KMS-11 (cell line): ENCODE results near the gene PKD2L1.

ENCODE experiments used
- H2AFZ ChIP-seq: fragments of 200-600 bp; sonication (generic); 2 replicates; pipeline ENCODE4 v1.6.1; 2016; ENCODE audit warnings: antibody characterized with exemption, mixed run types, low read depth
- H3K27ac ChIP-seq: fragments of 200-600 bp; sonication (generic); 2 replicates; pipeline ENCODE4 v1.6.1; 2016; ENCODE audit warnings: mild to moderate bottlenecking, mixed run types
- H3K27me3 ChIP-seq: fragments of 200-600 bp; sonication (generic); 2 replicates; pipeline ENCODE4 v1.6.1; 2017; ENCODE audit warnings: mild to moderate bottlenecking, low read depth, mixed run types, moderate library complexity; ENCODE audit not compliant: insufficient read depth
- H3K36me3 ChIP-seq: fragments of 200-600 bp; sonication (generic); 2 replicates; pipeline ENCODE4 v1.6.1; 2017; ENCODE audit warnings: mild to moderate bottlenecking, mixed run types; ENCODE audit not compliant: insufficient read depth
- H3K4me1 ChIP-seq: fragments of 200-600 bp; sonication (generic); 2 replicates; pipeline ENCODE4 v1.6.1; 2016; ENCODE audit warnings: mild to moderate bottlenecking, low read depth, mixed run types; ENCODE audit not compliant: poor library complexity, severe bottlenecking
- H3K4me2 ChIP-seq: fragments of 200-600 bp; sonication (generic); 2 replicates; pipeline ENCODE4 v1.7.0; 2016; ENCODE audit warnings: mild to moderate bottlenecking, mixed run types
- H3K4me3 ChIP-seq: fragments of 200-600 bp; sonication (generic); IDR thresholded peaks from 2 replicates; pipeline ENCODE4 v1.6.1; 2017; ENCODE audit warnings: low read depth, low read length, mixed read lengths; ENCODE audit not compliant: insufficient read depth
- H3K79me2 ChIP-seq: fragments of 200-600 bp; sonication (generic); 2 replicates; pipeline ENCODE4 v1.6.1; 2016; ENCODE audit warnings: low read depth, mixed run types; ENCODE audit not compliant: insufficient read depth
- H3K9ac ChIP-seq: fragments of 200-600 bp; sonication (generic); 2 replicates; pipeline ENCODE4 v1.6.1; 2016; ENCODE audit warnings: mild to moderate bottlenecking, mixed run types
- H4K20me1 ChIP-seq: fragments of 200-600 bp; sonication (generic); 2 replicates; pipeline ENCODE4 v1.6.1; 2016; ENCODE audit warnings: mild to moderate bottlenecking, mixed run types; ENCODE audit not compliant: insufficient read depth
- CTCF ChIP-seq: fragments of 200-600 bp; sonication (generic); conservative IDR thresholded peaks from 2 replicates; pipeline ENCODE4 v1.6.1; 2017; ENCODE audit warnings: low read depth, mild to moderate bottlenecking, antibody characterized with exemption, low read length, moderate library complexity, mixed read lengths

PKD2L1 gene

GRCh38 chr10:100347568-100348195 is 17.7 kb upstream of the PKD2L1 start:
- Histone ChIP-seq H3K4me1 (peaks cover 45% of the 10 kb centered on the region), H3K36me3 (peaks cover 16% of the 10 kb centered on the region; the same call in 1 of the 2 replicates), H3K9ac (peak overlapping the region; percentile 71), H3K4me2 (peak overlapping the region; percentile 88), H2AFZ (peak overlapping the region; percentile 66; the same call in 1 of the 2 replicates), H3K4me3 (no peak overlapping the region), H3K27ac (peak overlapping the region; percentile 42), H3K79me2 (peaks cover 47% of the 10 kb centered on the region), H4K20me1 (peaks cover 11% of the 10 kb centered on the region; the same call in 1 of the 2 replicates), H3K27me3 (no peaks in the 10 kb centered on the region)
- TF ChIP-seq CTCF, result no peak

DNA sequence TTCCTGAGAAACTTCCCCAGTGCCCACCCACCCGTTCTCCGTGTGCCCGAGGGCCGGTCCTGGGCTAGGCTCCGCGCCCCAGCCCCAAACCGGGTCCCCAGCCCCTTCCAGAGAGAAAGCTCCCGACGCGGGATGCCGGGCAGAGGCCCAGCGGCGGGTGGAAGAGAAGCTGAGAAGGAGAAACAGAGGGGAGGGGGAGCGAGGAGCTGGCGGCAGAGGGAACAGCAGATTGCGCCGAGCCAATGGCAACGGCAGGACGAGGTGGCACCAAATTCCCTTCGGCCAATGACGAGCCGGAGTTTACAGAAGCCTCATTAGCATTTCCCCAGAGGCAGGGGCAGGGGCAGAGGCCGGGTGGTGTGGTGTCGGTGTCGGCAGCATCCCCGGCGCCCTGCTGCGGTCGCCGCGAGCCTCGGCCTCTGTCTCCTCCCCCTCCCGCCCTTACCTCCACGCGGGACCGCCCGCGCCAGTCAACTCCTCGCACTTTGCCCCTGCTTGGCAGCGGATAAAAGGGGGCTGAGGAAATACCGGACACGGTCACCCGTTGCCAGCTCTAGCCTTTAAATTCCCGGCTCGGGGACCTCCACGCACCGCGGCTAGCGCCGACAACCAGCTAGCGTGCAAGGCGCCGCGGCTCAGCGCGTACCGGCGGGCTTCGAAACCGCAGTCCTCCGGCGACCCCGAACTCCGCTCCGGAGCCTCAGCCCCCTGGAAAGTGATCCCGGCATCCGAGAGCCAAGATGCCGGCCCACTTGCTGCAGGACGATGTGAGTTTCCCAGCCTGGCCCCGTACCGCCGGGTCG is 16.9 kb upstream of the PKD2L1 start, which contains the start of gene SCD:
Gene SCD (plus strand): TSS at position 469 of the 803 bp plus-strand sequence. CDS start 272 bp downstream, at position 741.
- peaks cover 44% of the 10 kb centered on the region for H3K4me1 ChIP-seq
- peak within 1 kb of the TSS; percentile 91 for H3K4me2 ChIP-seq
- peak within 1 kb of the TSS; percentile 71 for H3K9ac ChIP-seq
- no peaks in the 10 kb centered on the region for H3K27me3 ChIP-seq
- peaks cover 41% of the 10 kb centered on the region for H3K79me2 ChIP-seq
- 0 out of 2 replicates have a peak, but pooled peaks cover 10% of the 10 kb centered on the region for H3K36me3 ChIP-seq
- H3K27ac ChIP-seq, result peak within 1 kb of the TSS; percentile 53
- no peak for TF ChIP-seq CTCF
- no peak within 1 kb of the TSS for H3K4me3 ChIP-seq
- H2AFZ ChIP-seq, result peak within 1 kb of the TSS; percentile 66
- peaks cover 11% of the 10 kb centered on the region; the same call in 1 of the 2 replicates for H4K20me1 ChIP-seq

DNA sequence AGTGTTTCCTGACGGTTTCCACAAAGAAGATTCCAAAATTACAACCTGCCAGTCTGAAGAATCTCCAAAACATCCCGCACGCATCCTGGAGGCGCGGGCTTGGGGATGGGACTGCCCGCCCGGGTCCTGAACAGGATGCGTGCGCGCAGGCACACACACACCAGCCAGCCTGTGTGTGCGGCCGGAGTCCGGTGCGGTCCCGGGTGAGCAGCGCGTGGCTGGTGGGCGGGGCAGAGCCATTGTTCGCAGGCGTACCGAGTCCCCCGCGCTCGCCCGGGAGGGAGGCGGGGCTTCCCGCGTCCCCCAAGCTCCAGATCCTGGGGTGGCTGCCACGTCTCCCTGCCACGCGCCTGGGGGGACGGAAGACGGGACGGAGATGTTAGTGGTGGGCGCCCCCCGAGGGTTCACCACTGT is 16.3 kb upstream of the PKD2L1 start:
- H3K4me1 ChIP-seq, result peaks cover 42% of the 10 kb centered on the region
- peak overlapping the region; percentile 91 for H3K4me2 ChIP-seq
- peak overlapping the region; percentile 66 for H2AFZ ChIP-seq
- no peaks in the 10 kb centered on the region for H3K27me3 ChIP-seq
- peak overlapping the region; percentile 53 for H3K27ac ChIP-seq
- H3K79me2 ChIP-seq, result peaks cover 41% of the 10 kb centered on the region
- H3K36me3 ChIP-seq, result 0 out of 2 replicates have a peak, but pooled peaks cover 10% of the 10 kb centered on the region
- H3K9ac ChIP-seq, result peak overlapping the region; percentile 71
- TF ChIP-seq CTCF, result no peak
- H3K4me3 ChIP-seq, result no peak overlapping the region
- H4K20me1 ChIP-seq, result peaks cover 11% of the 10 kb centered on the region; the same call in 1 of the 2 replicates

DNA sequence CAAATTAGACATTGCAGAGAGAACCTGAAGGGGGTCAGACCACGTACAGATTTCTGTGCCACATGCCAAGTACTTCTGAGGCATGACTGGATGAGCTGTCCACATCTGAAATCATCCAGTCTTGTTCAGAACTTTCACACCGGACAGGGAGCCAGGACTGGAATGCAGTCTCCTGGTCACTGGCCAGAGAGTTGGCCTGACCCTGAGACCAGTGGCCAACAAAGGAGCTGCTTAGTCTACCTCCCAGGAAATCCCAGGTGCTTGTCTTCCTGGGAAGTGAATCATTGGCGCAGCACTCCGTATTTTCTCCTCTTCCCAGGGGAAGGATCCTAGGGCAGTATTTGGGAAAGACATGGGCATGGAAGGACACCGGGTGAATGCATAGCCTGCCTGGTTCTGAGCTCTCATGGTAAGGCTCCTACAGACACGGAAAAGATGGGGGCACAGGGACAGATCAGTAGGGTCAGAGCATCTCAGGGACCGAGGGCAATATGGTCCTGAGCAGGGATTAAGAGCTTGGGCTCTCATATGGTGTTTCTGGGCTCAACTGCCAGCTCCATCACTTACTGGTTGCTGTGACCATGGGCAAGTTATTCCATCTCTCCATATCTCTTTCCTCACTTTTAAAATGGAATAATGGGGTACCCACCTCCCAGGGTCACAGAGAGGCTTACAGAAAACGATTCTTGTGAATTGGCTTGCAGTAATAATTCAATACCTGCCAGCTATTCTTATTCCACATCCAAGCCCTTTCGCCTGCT is 15.7 kb upstream of the PKD2L1 start:
- H2AFZ ChIP-seq, result peak overlapping the region; percentile 66
- peaks cover 38% of the 10 kb centered on the region for H3K4me1 ChIP-seq
- TF ChIP-seq CTCF, result no peak
- no peak overlapping the region for H3K27ac ChIP-seq
- H3K36me3 ChIP-seq, result 0 out of 2 replicates have a peak, but pooled peaks cover 7% of the 10 kb centered on the region
- no peak overlapping the region for H3K4me3 ChIP-seq
- peak overlapping the region; percentile 91 for H3K4me2 ChIP-seq
- H3K27me3 ChIP-seq, result no peaks in the 10 kb centered on the region
- peaks cover 38% of the 10 kb centered on the region for H3K79me2 ChIP-seq
- peak overlapping the region; percentile 71; the same call in 1 of the 2 replicates for H3K9ac ChIP-seq
- peaks cover 7% of the 10 kb centered on the region; the same call in 1 of the 2 replicates for H4K20me1 ChIP-seq
